GM18861 (cell line): Measurements from ENCODE around the gene MICOS13.

Experiments
- ATAC-seq: cut with Tn5 transposase; IDR thresholded peaks from one replicate; pipeline ENCODE4 v1.9.1; 2021; ENCODE audit not compliant: unreplicated experiment

Gene MICOS13

DNA sequence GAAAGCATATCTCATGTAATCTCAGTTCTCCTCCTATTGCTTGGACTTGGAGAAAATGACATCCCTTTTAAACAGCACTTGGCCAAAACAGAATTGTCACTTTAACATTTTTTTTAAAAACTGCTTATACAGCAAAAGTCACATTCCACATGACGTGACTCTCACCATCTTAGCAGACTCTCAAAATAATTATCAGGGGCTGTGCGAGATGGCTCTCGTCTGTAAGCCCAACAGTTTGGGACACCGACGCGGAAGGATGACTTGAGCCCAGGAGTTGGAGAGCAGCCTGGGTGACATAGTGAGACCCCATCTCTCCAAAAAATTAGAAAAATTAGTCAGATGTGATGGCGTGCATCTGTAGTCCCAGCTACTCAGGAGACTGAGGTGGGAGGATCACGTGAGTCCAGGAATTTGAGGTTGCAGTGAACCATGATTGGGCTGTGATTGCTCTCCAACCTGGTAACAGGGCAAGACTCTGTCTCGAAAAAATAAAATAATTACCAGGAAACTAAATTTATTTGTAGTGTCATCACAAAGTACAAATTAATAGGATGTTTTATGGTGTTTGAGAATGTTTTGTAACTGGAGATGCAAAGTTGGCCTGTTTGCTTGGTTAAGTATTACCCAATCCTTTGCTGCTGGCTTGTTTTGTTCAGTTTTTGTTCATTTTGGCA, 48.6 kb downstream of the MICOS13 start:
- ATAC-seq: no peak

DNA sequence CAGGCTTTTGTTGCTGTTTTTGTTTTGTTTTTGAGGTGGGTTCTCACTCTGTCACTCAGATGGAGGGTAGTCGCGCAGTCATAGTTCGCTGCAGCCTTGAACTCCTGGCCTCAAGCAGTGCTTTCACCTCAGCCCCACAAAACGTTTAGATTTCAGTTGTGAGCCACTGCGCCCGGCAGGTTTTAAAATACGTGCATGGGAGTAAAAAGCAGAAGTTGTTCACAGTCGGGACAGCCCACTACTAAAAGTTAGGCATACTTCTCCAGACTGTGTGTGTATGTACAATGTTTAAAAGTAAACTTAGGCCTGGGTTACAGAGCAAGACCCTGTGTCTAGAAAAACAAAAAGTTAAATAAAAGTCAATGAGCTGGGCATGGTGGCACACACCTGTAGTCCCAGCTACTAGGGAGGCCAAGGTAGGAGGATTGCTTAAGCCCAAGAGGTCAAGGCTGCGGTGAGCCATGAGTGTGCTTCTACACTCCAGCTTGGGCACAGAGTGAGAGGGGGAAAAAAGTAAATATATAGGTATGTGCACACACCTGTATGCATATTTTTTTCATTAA, 51.3 kb downstream of the MICOS13 start:
- no peak for ATAC-seq

DNA sequence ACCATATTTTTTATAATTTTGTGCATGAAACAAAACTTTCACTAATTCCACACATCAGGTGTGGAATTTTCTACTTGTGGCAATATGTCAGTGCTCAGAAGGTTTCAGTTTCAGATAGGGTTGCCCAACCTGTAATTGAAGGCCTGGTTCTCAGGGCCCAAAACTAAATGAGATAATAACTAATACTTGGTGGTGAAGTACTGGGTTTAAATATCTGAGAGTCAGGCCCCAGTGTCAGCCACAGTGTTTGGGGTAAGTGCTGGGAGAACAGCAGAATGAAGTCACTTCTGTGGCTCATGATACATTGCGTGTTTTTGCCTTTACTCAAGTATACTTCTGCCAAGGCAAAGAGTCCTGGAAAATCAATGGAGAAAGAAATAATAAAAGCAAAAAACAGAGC, 51.9 kb downstream of the MICOS13 start:
- ATAC-seq: no peak
